Loucy (cell line): ENCODE data around the gene C1QC.

ENCODE experiments used
- H2AFZ ChIP-seq: fragments of 200-600 bp; sonication (generic); 2 replicates; pipeline ENCODE4 v1.6.0; 2016; ENCODE audit warnings: antibody characterized with exemption, mild to moderate bottlenecking, low read length, moderate library complexity
- H3F3A ChIP-seq: fragments of 200-600 bp; 2 replicates; pipeline ENCODE4 v1.6.0; 2016; ENCODE audit warnings: antibody characterized with exemption, low read depth, mild to moderate bottlenecking
- H3K27me3 ChIP-seq: fragments of 200-600 bp; sonication (generic); 2 replicates; pipeline ENCODE4 v1.6.1; 2014; ENCODE audit warnings: low read length, mild to moderate bottlenecking; ENCODE audit not compliant: insufficient read depth, poor library complexity, severe bottlenecking
- H3K36me3 ChIP-seq: fragments of 200-600 bp; sonication (generic); 2 replicates; pipeline ENCODE4 v1.6.1; 2016; ENCODE audit warnings: low read length; ENCODE audit not compliant: insufficient read depth
- H3K4me1 ChIP-seq: fragments of 200-600 bp; sonication (generic); 2 replicates; pipeline ENCODE4 v1.5.1; 2014; ENCODE audit warnings: low read length, mild to moderate bottlenecking; ENCODE audit not compliant: insufficient read depth, poor library complexity, severe bottlenecking
- H3K4me2 ChIP-seq: fragments of 200-600 bp; sonication (generic); 2 replicates; pipeline ENCODE4 v1.6.0; 2014; ENCODE audit warnings: antibody characterized with exemption, low read length, low read depth, mild to moderate bottlenecking; ENCODE audit not compliant: poor library complexity, severe bottlenecking
- H3K4me3 ChIP-seq: fragments of 200-600 bp; sonication (generic); 2 replicates; pipeline ENCODE4 v1.5.1; 2014; ENCODE audit warnings: low read length, mild to moderate bottlenecking, mixed read lengths; ENCODE audit not compliant: poor library complexity, severe bottlenecking
- H3K79me2 ChIP-seq: fragments of 200-600 bp; sonication (generic); 2 replicates; pipeline ENCODE4 v1.6.1; 2014; ENCODE audit warnings: low read length; ENCODE audit not compliant: insufficient read depth
- H3K9ac ChIP-seq: fragments of 200-600 bp; sonication (generic); 2 replicates; pipeline ENCODE4 v1.6.0; 2014; ENCODE audit warnings: mild to moderate bottlenecking, low read depth, low read length, moderate library complexity; ENCODE audit not compliant: poor library complexity, severe bottlenecking
- H3K9me2 ChIP-seq: fragments of 200-600 bp; sonication (generic); replicated peaks from 2 replicates; pipeline ENCODE4 v1.6.1; 2016; ENCODE audit warnings: low read depth, low read length, mixed read lengths
- H3K9me3 ChIP-seq: fragments of 200-600 bp; sonication (generic); 2 replicates; pipeline ENCODE4 v1.6.1; 2014; ENCODE audit warnings: mild to moderate bottlenecking, antibody characterized with exemption, low read length, low read depth; ENCODE audit not compliant: insufficient read depth
- H4K20me1 ChIP-seq: fragments of 200-600 bp; sonication (generic); 2 replicates; pipeline ENCODE4 v1.6.0; 2014; ENCODE audit warnings: antibody characterized with exemption, low read length, mild to moderate bottlenecking; ENCODE audit not compliant: insufficient read depth, poor library complexity, severe bottlenecking
- CTCF ChIP-seq: fragments of 200-600 bp; sonication (generic); conservative IDR thresholded peaks from 2 replicates; pipeline ENCODE4 v1.5.1; 2014; ENCODE audit warnings: mild to moderate bottlenecking, antibody characterized with exemption, low read length
- EZH2phosphoT487 ChIP-seq: fragments of 200-600 bp; IDR thresholded peaks from 2 replicates; pipeline ENCODE4 v1.6.1; 2018; ENCODE audit warnings: antibody characterized with exemption, mild to moderate bottlenecking, moderate library complexity, borderline replicate concordance

Gene C1QC

DNA sequence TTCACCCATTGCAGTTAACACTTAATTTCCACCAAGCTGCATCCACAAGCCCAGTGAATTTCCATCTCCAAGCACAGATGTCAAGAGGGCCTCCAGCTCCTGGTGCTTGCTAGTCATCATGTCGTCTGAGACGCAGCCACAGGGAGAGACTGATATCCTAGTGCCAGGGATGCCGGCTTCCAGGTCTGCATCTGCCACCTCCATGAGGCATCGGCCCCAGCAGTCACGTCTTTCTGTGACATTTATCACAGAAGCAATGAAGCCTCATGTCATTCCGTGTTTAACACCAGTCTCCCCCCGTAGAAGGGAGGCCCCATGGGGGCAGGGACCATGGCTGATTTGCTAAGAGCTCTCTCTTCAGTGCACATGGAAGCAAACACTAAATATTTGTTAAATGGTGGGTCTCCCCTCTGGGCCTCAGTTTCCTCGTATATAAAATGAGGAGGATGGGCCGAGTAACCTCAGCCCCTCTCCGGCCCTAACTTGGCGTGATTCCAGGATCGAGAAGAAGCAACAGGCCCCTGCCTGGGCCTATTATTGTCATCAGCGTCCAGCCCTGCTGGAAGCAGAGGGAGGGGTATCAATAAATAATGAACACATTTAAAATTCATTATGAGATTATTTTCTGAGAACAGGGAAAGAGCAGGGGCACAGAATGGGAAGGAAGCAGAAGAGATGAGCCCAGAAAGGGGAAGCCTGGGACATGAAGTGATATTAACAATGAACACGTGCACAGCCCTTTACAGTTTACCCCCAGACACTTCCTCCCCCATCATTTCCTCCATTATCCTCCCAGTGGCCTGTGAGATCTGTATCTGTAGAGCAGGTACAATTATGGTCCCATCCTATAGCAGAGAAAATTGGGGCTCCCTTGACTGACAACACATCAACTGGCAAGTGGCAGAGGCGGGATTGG is 8.8 kb downstream of the C1QC start:
- Histone ChIP-seq H3F3A (no peaks in the 10 kb centered on the region), H3K9me2 (no peaks in the 10 kb centered on the region), H3K27me3 (no peaks in the 10 kb centered on the region), H3K4me3 (no peak overlapping the region), H3K79me2 (no peaks in the 10 kb centered on the region), H3K9ac (no peak overlapping the region), H2AFZ (no peak overlapping the region), H4K20me1 (no peaks in the 10 kb centered on the region), H3K4me2 (no peak overlapping the region), H3K9me3 (no peaks in the 10 kb centered on the region), H3K36me3 (no peaks in the 10 kb centered on the region), H3K4me1 (no peaks in the 10 kb centered on the region)
- TF ChIP-seq EZH2phosphoT487 (no peak), CTCF (no peak)

GRCh38 chr1:22652881-22653316 is 9.5 kb downstream of the C1QC start, which contains the start of gene C1QB:
C1QB (plus strand) TSS chr1:22653236; CDS start chr1:22659463, 6,227 bp downstream.
- Histone ChIP-seq H3K4me3 (no peak within 1 kb of the TSS), H3K4me2 (no peak within 1 kb of the TSS), H3K9me3 (no peaks in the 10 kb centered on the region), H4K20me1 (no peaks in the 10 kb centered on the region), H3K79me2 (no peaks in the 10 kb centered on the region), H3K4me1 (no peaks in the 10 kb centered on the region), H3F3A (no peaks in the 10 kb centered on the region), H3K36me3 (no peaks in the 10 kb centered on the region), H3K27me3 (no peaks in the 10 kb centered on the region), H3K9ac (no peak within 1 kb of the TSS), H2AFZ (no peak within 1 kb of the TSS), H3K9me2 (no peaks in the 10 kb centered on the region)
- TF ChIP-seq CTCF (no peak), EZH2phosphoT487 (no peak)

DNA sequence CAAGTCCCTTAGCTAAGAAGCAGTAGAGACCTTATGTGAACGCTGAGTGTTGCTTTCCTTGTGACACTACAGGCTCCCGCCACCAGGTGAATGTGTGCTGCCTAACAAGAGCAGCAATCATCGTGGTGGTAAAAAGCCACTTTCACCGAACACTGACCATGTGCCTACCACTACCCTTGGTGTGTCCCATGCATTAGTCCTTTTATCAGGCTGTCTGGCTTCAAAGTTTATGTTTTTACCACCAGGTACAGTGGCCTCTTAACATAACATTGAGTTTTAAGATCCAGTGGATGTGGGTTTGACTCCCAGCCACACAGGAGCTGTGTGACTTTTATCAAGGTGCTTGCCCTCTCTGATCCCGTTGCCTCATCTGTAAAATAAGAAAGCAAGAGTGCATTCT is 11.3 kb downstream of the C1QC start:
- TF ChIP-seq CTCF (no peak; the same call in 1 of the 2 replicates), EZH2phosphoT487 (no peak)
- Histone ChIP-seq H3K9me3 (no peaks in the 10 kb centered on the region), H3K36me3 (no peaks in the 10 kb centered on the region), H3K4me1 (no peaks in the 10 kb centered on the region), H3K9ac (no peak overlapping the region), H3K27me3 (no peaks in the 10 kb centered on the region), H3F3A (no peaks in the 10 kb centered on the region), H4K20me1 (no peaks in the 10 kb centered on the region), H2AFZ (no peak overlapping the region), H3K4me2 (no peak overlapping the region), H3K9me2 (no peaks in the 10 kb centered on the region), H3K79me2 (no peaks in the 10 kb centered on the region), H3K4me3 (no peak overlapping the region)
